ENCODE results near the gene NRROS.

Gene NRROS

GRCh38 chr3:196699749-196700148 lies 60.3 kb downstream of the NRROS start:
- no peak for DNase-seq (ENCODE audit: low read depth in 1 of 2, low spot score in 1 of 2)
- H3K27me3 ChIP-seq (ENCODE audit: insufficient read depth, poor library complexity, severe bottlenecking) = no peaks in the 10 kb centered on the region
- H3K27ac ChIP-seq (replicated peaks) = no peak overlapping the region
- no peak for TF ChIP-seq POLR2AphosphoS5 (IDR thresholded peaks at IDR 0.05; ENCODE audit: low read depth)
- TF ChIP-seq REST (IDR thresholded peaks at IDR 0.05; ENCODE audit: insufficient replicate concordance, low read depth) = no peak
- no peak for TF ChIP-seq CTCF (IDR thresholded peaks at IDR 0.05; ENCODE audit: insufficient read depth, low read length)
- TF ChIP-seq GABPA (IDR thresholded peaks at IDR 0.05; ENCODE audit: low read depth) = no peak
- no peak for TF ChIP-seq SPI1 (IDR thresholded peaks at IDR 0.05; ENCODE audit: borderline replicate concordance, low read depth)
- H3K4me3 ChIP-seq (replicated peaks; ENCODE audit: insufficient read depth, low read length) = no peak overlapping the region

GRCh38 chr3:196700801-196701200 lies 61.3 kb downstream of the NRROS start:
- peak in 1 of 2 experiments; percentile 47 for DNase-seq (ENCODE audit: low read depth in 1 of 2, low spot score in 1 of 2)
- no peak for TF ChIP-seq SPI1 (IDR thresholded peaks at IDR 0.05; ENCODE audit: borderline replicate concordance, low read depth)
- no peak for TF ChIP-seq GABPA (IDR thresholded peaks at IDR 0.05; ENCODE audit: low read depth)
- no peak for TF ChIP-seq REST (IDR thresholded peaks at IDR 0.05; ENCODE audit: insufficient replicate concordance, low read depth)
- no peak for TF ChIP-seq CTCF (IDR thresholded peaks at IDR 0.05; ENCODE audit: insufficient read depth, low read length)
- no peak for TF ChIP-seq POLR2AphosphoS5 (IDR thresholded peaks at IDR 0.05; ENCODE audit: low read depth)
- Histone ChIP-seq H3K27me3 (ENCODE audit: insufficient read depth, poor library complexity, severe bottlenecking) (no peaks in the 10 kb centered on the region), H3K4me3 (replicated peaks; ENCODE audit: insufficient read depth, low read length) (no peak overlapping the region), H3K27ac (replicated peaks) (no peak overlapping the region)

GRCh38 chr3:196706327-196706726 lies 66.8 kb downstream of the NRROS start:
- TF ChIP-seq CTCF (IDR thresholded peaks at IDR 0.05; ENCODE audit: insufficient read depth, low read length) (no peak), GABPA (IDR thresholded peaks at IDR 0.05; ENCODE audit: low read depth) (no peak), POLR2AphosphoS5 (IDR thresholded peaks at IDR 0.05; ENCODE audit: low read depth) (no peak), REST (IDR thresholded peaks at IDR 0.05; ENCODE audit: insufficient replicate concordance, low read depth) (no peak), SPI1 (IDR thresholded peaks at IDR 0.05; ENCODE audit: borderline replicate concordance, low read depth) (no peak)

More at GRCh38 chr3:196706327-196706726, 66.8 kb downstream of the NRROS start:
- no peak overlapping the region for H3K4me3 ChIP-seq (replicated peaks; ENCODE audit: insufficient read depth, low read length)
- H3K27me3 ChIP-seq (ENCODE audit: insufficient read depth, poor library complexity, severe bottlenecking) = no peaks in the 10 kb centered on the region
- no peak for DNase-seq (ENCODE audit: low read depth in 1 of 2, low spot score in 1 of 2)
- H3K27ac ChIP-seq (replicated peaks) = no peak overlapping the region

Data from HL-60 (cell line).